Bronchial epithelial cell (primary cell): ENCODE data around the gene SLC4A5. TPM values are rescaled to one million over a fixed set of nuclear protein-coding genes. Genes with fewer than 3 reads are reported as not detected.

Experiments
- DNase-seq: peaks from one replicate; pipeline ENCODE4 v3.0.0-alpha.2; 2010; ENCODE audit warnings: low read depth
- FAIRE-seq: peaks from 2 replicates; lab custom pipeline; 2011; peaks lifted over from hg19 to GRCh38; lab: Jason Lieb, UNC
- H3K27me3 ChIP-seq: 2 replicates; pipeline ENCODE4 v1.5.1; 2011; ENCODE audit warnings: low read length; ENCODE audit not compliant: control insufficient read depth, insufficient read depth
- H3K36me3 ChIP-seq: 2 replicates; pipeline ENCODE4 v1.5.1; 2011; ENCODE audit warnings: low read length; ENCODE audit not compliant: control insufficient read depth, insufficient read depth
- H3K4me3 ChIP-seq: 2 replicates; pipeline ENCODE4 v1.5.1; 2011; ENCODE audit warnings: mild to moderate bottlenecking, low read depth, low read length, control low read depth
- CTCF ChIP-seq: IDR thresholded peaks from 2 replicates; pipeline ENCODE4 v1.5.1; 2011; ENCODE audit warnings: mild to moderate bottlenecking, moderate library complexity, low read length, control low read depth, inconsistent platforms; ENCODE audit not compliant: insufficient read depth, severe bottlenecking
- total RNA-seq: library from RNA; depleted of rRNA; stranded (reverse); fragments of >200 nt; gene quantifications from 2 replicates; pipeline ENCODE4 v1.2.1, GENCODE V29; 2014

Gene SLC4A5
- total RNA-seq, 1 donor from 2014 or later = under 0.01 TPM

DNA sequence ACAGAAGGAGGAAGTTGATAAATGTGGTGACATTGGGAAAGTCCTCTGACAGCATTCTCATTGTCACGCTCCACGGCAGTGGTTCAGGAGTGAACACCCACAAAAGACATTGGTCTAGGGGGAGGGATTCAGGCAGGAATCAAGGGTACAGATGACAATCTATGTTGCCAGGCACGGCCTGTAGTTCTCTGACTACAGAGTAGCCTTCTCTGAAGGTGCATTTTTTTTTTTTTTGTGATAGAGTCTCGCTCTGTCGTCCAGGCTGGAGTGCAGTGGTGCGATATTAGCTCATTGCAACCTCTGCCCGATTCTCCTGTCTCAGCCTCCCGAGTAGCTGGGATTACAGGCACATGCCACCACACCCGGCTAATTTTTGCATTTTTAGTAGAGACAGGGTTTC lies 157.2 kb downstream of the SLC4A5 start:
- FAIRE-seq = no peak
- TF ChIP-seq CTCF = no peak
- H3K27me3 ChIP-seq = no peaks in the 10 kb centered on the region
- no peaks in the 10 kb centered on the region for H3K36me3 ChIP-seq
- no peak overlapping the region for H3K4me3 ChIP-seq
- DNase-seq = no peak

GRCh38 chr2:74183878-74184277 lies 159.3 kb downstream of the SLC4A5 start:
- TF ChIP-seq CTCF = no peak
- no peak overlapping the region for H3K4me3 ChIP-seq
- no peak for DNase-seq
- no peak for FAIRE-seq
- H3K36me3 ChIP-seq = no peaks in the 10 kb centered on the region
- no peaks in the 10 kb centered on the region for H3K27me3 ChIP-seq

- no peak for TF ChIP-seq CTCF
- Histone ChIP-seq H3K36me3 (no peaks in the 10 kb centered on the region), H3K27me3 (no peaks in the 10 kb centered on the region), H3K4me3 (no peak overlapping the region)
- DNase-seq (no peak), FAIRE-seq (no peak)
These were observed 161.5 kb downstream of the SLC4A5 start for GRCh38 chr2:74181739-74182138.

DNA sequence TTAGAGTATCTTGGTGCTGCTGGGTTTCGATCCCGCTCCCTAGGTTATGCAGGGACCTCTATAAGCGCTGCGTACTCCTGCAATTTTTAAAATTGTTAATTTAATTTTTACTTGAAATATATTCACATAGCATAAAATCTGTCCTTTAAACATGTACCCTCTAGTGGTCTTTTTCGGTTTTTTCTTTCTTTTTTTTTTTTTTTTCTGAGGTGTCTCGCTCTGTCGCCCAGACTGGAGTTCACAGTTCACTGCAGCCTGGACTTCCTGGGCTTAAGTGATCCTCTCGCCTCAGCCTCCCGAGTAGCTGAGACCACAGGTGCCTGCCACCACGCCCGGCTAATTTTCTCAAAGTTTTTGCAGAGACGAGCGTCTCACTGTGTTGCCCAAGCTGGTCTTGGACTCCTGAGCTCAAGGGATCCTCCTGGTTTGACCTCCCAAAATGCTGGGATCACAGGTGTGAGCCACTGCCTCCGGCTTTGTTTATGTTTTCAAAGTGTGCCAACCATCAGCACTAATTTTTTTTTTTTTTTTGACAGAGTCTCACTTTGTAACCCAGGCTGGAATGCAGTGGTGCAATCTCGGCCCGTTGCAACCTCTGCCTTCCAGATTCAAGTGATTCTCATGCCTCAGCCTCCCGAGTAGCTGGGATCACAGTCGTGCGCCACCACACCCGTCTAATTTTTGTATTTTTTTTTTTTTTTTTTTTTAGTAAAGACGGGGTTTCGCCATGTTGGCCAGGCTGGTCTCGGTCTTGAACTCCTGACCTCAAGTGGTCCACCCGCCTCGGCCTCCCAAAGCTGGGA lies 164.0 kb downstream of the SLC4A5 start:
- DNase-seq (no peak), FAIRE-seq (no peak)
- TF ChIP-seq CTCF = no peak
- Histone ChIP-seq H3K36me3 (no peaks in the 10 kb centered on the region), H3K4me3 (peak overlapping the region; percentile 90), H3K27me3 (no peaks in the 10 kb centered on the region)

DNA sequence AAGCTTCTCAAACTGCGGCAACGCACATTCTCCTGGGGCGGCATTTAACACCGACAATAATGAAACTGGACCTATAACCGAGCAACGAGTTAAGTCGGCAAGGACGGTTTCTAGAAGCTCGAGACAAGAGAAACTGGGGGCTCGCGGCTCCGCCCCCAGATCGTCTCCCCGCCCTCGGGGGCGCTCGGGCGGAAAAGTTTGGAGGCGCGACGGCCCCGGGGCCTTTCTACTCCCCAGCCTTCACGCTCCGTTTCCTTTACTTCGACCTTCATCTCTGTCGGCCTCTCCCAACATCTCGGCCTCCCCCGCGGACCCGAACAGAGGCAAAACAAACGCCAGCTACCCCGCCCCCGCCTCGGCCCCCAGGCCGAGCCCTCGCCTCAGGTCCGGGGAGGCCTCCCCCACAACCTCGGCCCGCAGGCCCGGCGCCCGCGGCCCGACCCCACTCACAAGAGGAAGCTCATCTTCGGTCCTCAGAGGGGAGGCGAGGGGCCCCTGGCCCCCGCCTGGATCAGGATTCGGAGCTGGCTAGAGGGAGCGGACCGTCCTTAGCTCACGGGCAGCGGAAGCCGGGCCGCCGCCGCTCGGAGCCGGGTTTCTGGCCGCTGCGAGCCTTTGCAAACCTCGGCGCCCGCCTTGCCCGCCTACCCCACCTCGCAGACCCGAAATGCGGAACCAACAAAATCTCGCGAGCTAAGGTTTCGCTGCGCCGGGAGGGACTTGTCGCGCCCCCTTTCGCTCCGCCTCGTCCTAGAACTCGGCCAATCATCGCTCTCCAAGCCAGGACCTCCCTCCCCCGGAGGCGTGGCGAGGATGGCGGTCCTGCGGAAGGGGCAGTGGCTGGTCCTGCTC lies 164.8 kb downstream of the SLC4A5 start, which contains the start of gene MOB1A:
Gene MOB1A (minus strand): TSS at position 669 of the 852 bp plus-strand sequence. CDS start 205 bp downstream, at position 464.
- no peaks in the 10 kb centered on the region for H3K27me3 ChIP-seq
- H3K36me3 ChIP-seq = no peaks in the 10 kb centered on the region
- no peak for TF ChIP-seq CTCF
- no peak for FAIRE-seq
- peak within 1 kb of the TSS; percentile 90 for H3K4me3 ChIP-seq
- DNase-seq = peak; percentile 95
